GM12878 (cell line): ENCODE data around the gene CHERP. TPM values are rescaled to one million over a fixed set of nuclear protein-coding genes. Genes with fewer than 3 reads are reported as not detected.

Source experiments
- ATAC-seq: fragments of 200-7000 bp; cut with Tn5 transposase; 3 replicates; pipeline ENCODE4 v1.9.1; 2020; ENCODE audit warnings: mild to moderate bottlenecking, moderate library complexity
- BruUV-seq: library from RNA; stranded (reverse); fragments of 400-500 nt; replicated peaks from 2 replicates; lab custom pipeline; 2021; lab: Mats Ljungman, UMichigan
- CTCF ChIA-PET: fragments of 300-600 bp; sonication (Branson Sonifier 250); formaldehyde crosslinking; extraction: SDS; loops from one replicate; lab custom pipeline; 2021; ENCODE audit warnings: inconsistent platforms; lab: Yijun Ruan, JAX
- POLR2A ChIA-PET: fragments of 350-600 bp; formaldehyde crosslinking; extraction: SDS; loops from one replicate; lab custom pipeline; 2021; ENCODE audit warnings: inconsistent platforms; lab: Charles Lee
- RAD21 ChIA-PET: fragments of 300-600 bp; sonication (Branson Sonifier 250); formaldehyde crosslinking; loops from one replicate; lab custom pipeline; 2023; ENCODE audit warnings: antibody characterized with exemption; ENCODE audit not compliant: unreplicated experiment; lab: Charles Lee
- SMC1A ChIA-PET: fragments of 300-600 bp; sonication (Branson Sonifier 250); formaldehyde crosslinking; loops from one replicate; lab custom pipeline; 2023; ENCODE audit not compliant: unreplicated experiment, uncharacterized antibody; lab: Charles Lee
- DNase-seq: peaks from one replicate; pipeline ENCODE4 v3.0.0-alpha.2; 2011; ENCODE audit warnings: low read depth, low spot score
- FAIRE-seq: peaks from 3 replicates; lab custom pipeline; 2011; peaks lifted over from hg19 to GRCh38; lab: Jason Lieb, UNC
- H2AFZ ChIP-seq: 2 replicates; pipeline ENCODE4 v1.6.0; 2011; ENCODE audit warnings: low read depth, low read length, control low read depth; ENCODE audit not compliant: control insufficient read depth
- H3K27ac ChIP-seq: 2 replicates; pipeline ENCODE4 v1.5.1; 2011; ENCODE audit warnings: control low read depth; ENCODE audit not compliant: control insufficient read depth, insufficient read depth
- H3K27me3 ChIP-seq, 2 experiments: replicated peaks in 1 of 2; 2 replicates each; pipeline versions ENCODE4 v1.6.0 to v1.6.1; 2011; ENCODE audit warnings: low read length in 1 of 2; ENCODE audit not compliant: control insufficient read depth in 2 of 2, insufficient read depth in 2 of 2
- H3K36me3 ChIP-seq, 2 experiments: 2 replicates each; pipeline ENCODE4 v1.5.1; 2011; ENCODE audit warnings: low read length in 1 of 2; ENCODE audit not compliant: control insufficient read depth in 2 of 2, insufficient read depth in 2 of 2
- H3K4me1 ChIP-seq: 2 replicates; pipeline ENCODE4 v1.6.1; 2011; ENCODE audit warnings: mild to moderate bottlenecking, low read length, moderate library complexity, mixed read lengths; ENCODE audit not compliant: control insufficient read depth, insufficient read depth
- H3K4me2 ChIP-seq: 2 replicates; pipeline ENCODE4 v1.6.0; 2011; ENCODE audit warnings: control low read depth; ENCODE audit not compliant: control insufficient read depth, insufficient read depth
- H3K4me3 ChIP-seq: fragments of 200-600 bp; sonication (generic); 2 replicates; pipeline ENCODE4 v1.5.1; 2016
- H3K79me2 ChIP-seq: 2 replicates; pipeline ENCODE4 v1.6.0; 2011; ENCODE audit warnings: low read length; ENCODE audit not compliant: control insufficient read depth, insufficient read depth
- H3K9ac ChIP-seq: 2 replicates; pipeline ENCODE4 v1.8.0; 2011; ENCODE audit warnings: low read length, control low read depth, mixed read lengths; ENCODE audit not compliant: control insufficient read depth, insufficient read depth
- H3K9me3 ChIP-seq: replicated peaks from 3 replicates; pipeline ENCODE4 v1.5.1; 2011; ENCODE audit warnings: mild to moderate bottlenecking, low read length; ENCODE audit not compliant: control insufficient read depth, insufficient read depth
- H4K20me1 ChIP-seq: 2 replicates; pipeline ENCODE4 v1.6.0; 2011; ENCODE audit not compliant: control insufficient read depth, insufficient read depth
- CHD2 ChIP-seq: IDR thresholded peaks from 2 replicates; pipeline ENCODE4 v1.6.1; 2011; ENCODE audit warnings: low read depth, low read length, improper control_type of control experiment, borderline replicate concordance
- EED ChIP-seq: sonication (generic); IDR thresholded peaks from 2 replicates; pipeline ENCODE4 v1.6.1; 2016; ENCODE audit warnings: antibody characterized with exemption, low read depth
- MXI1 ChIP-seq: fragments of 150-350 bp; IDR thresholded peaks from 2 replicates; pipeline ENCODE4 v1.6.1; 2011; ENCODE audit warnings: low read depth, mild to moderate bottlenecking, inconsistent platforms, low read length, improper control_type of control experiment
- SMAD5 ChIP-seq: IDR thresholded peaks from 2 replicates; pipeline ENCODE4 v1.6.1; 2016; ENCODE audit warnings: antibody characterized with exemption, low read depth
- WGBS: methylation state at CpG from one replicate; pipeline ENCODE4 v1.1.6; 2016; ENCODE audit warnings: low lambda C conversion rate; ENCODE audit not compliant: insufficient replicate concordance, insufficient coverage; ENCODE audit errors: missing lambda C conversion rate; 5-methylcytosine and 5-hydroxymethylcytosine counted together
- in situ Hi-C: fragments of 300-500 bp; cut with MboI; formaldehyde crosslinking; loops from 9 replicates; pipeline ENCODE4 v1.14.3; 2018; ENCODE audit warnings: mixed read lengths
- intact Hi-C: fragments of 100-400 bp; cut with micrococcal nuclease; formaldehyde crosslinking; loops from one replicate; pipeline ENCODE4 v1.14.2; 2022; ENCODE audit not compliant: unreplicated experiment
- polyA plus RNA-seq, 11 experiments: library from polyadenylated mRNA; depleted of rRNA in 4 of 11; unstranded in 6 of 11; stranded (reverse) in 5 of 11; fragments of >200 nt; fragmentation: Nextera tagmentation in 4 of 11; fragmentation: Illumina TruSeq in 1 of 11; extraction: Ambion mirVana in 4 of 11; extraction: Trizol in 1 of 11; gene quantifications; 1 replicate in 1 of 11; 2 replicates in 10 of 11; pipeline versions ENCODE4 v1.2.1 to v1.2.3, GENCODE V29; 2011 to 2016; ENCODE audit warnings: inconsistent platforms in 2 of 11, missing spikeins in 2 of 11, low read depth in 1 of 11
- total RNA-seq, 4 experiments: library from RNA; depleted of rRNA in 3 of 4; stranded (reverse); fragments of >200 nt in 3 of 4; fragmentation: Illumina TruSeq in 1 of 4; extraction: Trizol in 1 of 4; gene quantifications; 2 replicates each; pipeline versions ENCODE4 v1.2.1 to v1.2.3, GENCODE V29; 2013 to 2021
- TF ChIP-seq, protein P1 (sequence below): fragments of 450-650 bp; IDR thresholded peaks from 2 replicates; pipeline ENCODE4 v1.6.1; 2017; ENCODE audit warnings: mild to moderate bottlenecking

The CHERP gene
- total and polyA plus RNA-seq, 10 of the 15 experiments (the other 5 are each of a cell fraction or from before 2014, with no cell fraction given), result 0.66 to 65.3 (median 12.2) TPM

DNA sequence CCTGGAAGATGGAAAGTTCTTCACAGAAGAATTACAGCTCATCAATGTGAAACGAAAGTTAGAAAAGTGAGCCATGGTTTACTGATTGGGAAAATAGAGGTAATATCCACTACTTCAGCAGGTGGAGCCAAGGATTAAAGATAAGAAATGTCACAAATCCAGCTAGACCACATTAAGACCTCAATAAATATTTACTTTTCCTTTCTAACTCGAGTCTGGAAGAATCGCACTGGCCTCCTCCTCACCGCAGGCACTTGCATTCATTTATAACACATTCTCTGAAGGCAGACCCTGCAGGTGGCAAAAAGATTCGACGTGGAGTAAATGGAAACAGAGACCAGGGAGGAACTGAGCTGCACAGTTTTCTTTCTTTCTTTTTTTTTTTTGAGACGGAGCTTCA, 22.6 kb upstream of the CHERP start:
- H2AFZ ChIP-seq, result no peak overlapping the region
- peaks cover 8 to 64% of the 10 kb centered on the region in 2 experiments for H3K36me3 ChIP-seq
- ChIA-PET RAD21 (no interaction called here), SMC1A (interaction anchor here (1.0 to 1.3 kb wide), 2 partner anchors 15 to 17 kb away, joined by 4 to 5 read pairs; no protein-coding TSS in a partner anchor), CTCF (no interaction called here)
- H3K27ac ChIP-seq, result no peak overlapping the region
- ATAC-seq, result no peak
- no peak for DNase-seq
- FAIRE-seq, result no peak
- no peaks in the 10 kb centered on the region for H3K9me3 ChIP-seq
- peaks cover 5% of the 10 kb centered on the region for H3K79me2 ChIP-seq
- H3K4me1 ChIP-seq, result no peaks in the 10 kb centered on the region
- H3K27me3 ChIP-seq, result no peaks in the 10 kb centered on the region
- no peak overlapping the region for H3K4me3 ChIP-seq
- TF ChIP-seq SMAD5 (no peak), EED (no peak), MXI1 (no peak), CHD2 (no peak)
- TF ChIP-seq, protein P1, sequence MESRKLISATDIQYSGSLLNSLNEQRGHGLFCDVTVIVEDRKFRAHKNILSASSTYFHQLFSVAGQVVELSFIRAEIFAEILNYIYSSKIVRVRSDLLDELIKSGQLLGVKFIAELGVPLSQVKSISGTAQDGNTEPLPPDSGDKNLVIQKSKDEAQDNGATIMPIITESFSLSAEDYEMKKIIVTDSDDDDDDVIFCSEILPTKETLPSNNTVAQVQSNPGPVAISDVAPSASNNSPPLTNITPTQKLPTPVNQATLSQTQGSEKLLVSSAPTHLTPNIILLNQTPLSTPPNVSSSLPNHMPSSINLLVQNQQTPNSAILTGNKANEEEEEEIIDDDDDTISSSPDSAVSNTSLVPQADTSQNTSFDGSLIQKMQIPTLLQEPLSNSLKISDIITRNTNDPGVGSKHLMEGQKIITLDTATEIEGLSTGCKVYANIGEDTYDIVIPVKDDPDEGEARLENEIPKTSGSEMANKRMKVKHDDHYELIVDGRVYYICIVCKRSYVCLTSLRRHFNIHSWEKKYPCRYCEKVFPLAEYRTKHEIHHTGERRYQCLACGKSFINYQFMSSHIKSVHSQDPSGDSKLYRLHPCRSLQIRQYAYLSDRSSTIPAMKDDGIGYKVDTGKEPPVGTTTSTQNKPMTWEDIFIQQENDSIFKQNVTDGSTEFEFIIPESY, result no peak
- TF ChIP-seq, all 136 proteins: peak for 0
- WGBS, result 98% methylated on average over 6 of the region's 7 CpGs
- Histone ChIP-seq H4K20me1 (peaks cover 4% of the 10 kb centered on the region; the same call in 1 of the 2 replicates), H3K9ac (no peak overlapping the region), H3K4me2 (no peak overlapping the region)
- POLR2A ChIA-PET, result interaction anchor here (0.6 to 0.9 kb wide), 2 partner anchors 18 to 22 kb away, joined by 3 read pairs; no protein-coding TSS in a partner anchor
- BruUV-seq, result no TSS peak
- intact Hi-C loops, result no loop called here
- in situ Hi-C loops, result no loop called here
